ENCODE results near the gene MAD2L2.

DNA sequence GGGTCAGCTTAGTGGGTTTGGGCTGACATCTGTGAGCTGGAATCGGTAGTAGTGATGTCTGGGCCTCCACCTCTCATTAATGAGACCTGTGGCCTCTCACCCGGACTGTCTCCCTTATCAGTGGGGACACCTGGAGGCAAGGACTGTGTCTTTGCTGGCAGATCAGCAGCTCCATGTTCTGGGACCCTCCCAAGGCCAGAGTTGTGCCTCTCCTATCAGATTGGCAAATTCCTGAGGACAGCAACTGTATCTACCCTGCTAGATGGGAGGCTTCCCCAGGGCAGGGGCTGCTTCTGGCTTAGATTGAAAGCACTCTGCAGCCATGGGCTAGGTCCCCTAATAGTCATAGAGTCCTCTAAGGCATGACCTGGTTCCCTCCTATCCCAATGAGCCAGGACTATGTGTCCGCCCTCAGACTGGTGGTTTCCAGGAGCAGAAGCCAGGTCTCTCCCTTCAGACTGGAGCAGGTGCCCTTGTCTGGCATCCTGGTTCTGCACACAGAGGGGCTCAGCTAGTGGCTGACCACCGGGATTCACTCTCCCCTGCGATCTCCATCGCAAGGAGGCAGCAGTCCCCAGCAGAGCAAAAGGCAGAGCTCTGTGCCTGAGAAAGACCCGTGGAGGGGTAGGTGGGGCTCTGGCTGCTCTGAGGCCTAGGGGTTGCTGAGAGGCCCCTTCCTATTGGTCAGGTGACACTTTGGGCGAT is 16.4 kb upstream of the MAD2L2 start:
- TF ChIP-seq, protein P1, sequence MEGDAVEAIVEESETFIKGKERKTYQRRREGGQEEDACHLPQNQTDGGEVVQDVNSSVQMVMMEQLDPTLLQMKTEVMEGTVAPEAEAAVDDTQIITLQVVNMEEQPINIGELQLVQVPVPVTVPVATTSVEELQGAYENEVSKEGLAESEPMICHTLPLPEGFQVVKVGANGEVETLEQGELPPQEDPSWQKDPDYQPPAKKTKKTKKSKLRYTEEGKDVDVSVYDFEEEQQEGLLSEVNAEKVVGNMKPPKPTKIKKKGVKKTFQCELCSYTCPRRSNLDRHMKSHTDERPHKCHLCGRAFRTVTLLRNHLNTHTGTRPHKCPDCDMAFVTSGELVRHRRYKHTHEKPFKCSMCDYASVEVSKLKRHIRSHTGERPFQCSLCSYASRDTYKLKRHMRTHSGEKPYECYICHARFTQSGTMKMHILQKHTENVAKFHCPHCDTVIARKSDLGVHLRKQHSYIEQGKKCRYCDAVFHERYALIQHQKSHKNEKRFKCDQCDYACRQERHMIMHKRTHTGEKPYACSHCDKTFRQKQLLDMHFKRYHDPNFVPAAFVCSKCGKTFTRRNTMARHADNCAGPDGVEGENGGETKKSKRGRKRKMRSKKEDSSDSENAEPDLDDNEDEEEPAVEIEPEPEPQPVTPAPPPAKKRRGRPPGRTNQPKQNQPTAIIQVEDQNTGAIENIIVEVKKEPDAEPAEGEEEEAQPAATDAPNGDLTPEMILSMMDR (IDR thresholded peaks at IDR 0.05; ENCODE audit: low read length): no peak
- TF ChIP-seq EZH2 (optimal IDR thresholded peaks at IDR 0.05; ENCODE audit: low read depth, low read length): no peak

Data from MM.1S (cell line).